Measurements from ENCODE around the gene RASSF8.

DNA sequence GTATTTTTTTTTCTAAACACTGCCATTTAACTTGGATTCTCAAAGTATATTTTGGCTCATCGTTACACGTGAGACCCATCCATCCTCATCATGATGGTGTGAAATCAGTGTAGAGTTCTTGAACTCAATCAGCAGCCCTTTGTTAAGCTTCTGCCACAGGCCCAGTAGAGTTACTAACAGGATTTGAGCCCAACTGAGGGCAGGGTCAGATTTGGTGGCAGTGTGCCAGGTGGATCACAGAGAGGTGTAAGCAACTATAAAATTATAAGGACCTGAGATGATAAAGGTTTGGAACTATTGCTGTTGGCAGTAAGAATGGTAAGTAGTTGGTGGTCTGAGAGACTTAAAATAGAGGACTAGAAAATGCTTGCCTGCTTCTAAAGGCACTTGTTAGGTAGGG is 72.8 kb downstream of the RASSF8 start:
- TF ChIP-seq, protein P1, sequence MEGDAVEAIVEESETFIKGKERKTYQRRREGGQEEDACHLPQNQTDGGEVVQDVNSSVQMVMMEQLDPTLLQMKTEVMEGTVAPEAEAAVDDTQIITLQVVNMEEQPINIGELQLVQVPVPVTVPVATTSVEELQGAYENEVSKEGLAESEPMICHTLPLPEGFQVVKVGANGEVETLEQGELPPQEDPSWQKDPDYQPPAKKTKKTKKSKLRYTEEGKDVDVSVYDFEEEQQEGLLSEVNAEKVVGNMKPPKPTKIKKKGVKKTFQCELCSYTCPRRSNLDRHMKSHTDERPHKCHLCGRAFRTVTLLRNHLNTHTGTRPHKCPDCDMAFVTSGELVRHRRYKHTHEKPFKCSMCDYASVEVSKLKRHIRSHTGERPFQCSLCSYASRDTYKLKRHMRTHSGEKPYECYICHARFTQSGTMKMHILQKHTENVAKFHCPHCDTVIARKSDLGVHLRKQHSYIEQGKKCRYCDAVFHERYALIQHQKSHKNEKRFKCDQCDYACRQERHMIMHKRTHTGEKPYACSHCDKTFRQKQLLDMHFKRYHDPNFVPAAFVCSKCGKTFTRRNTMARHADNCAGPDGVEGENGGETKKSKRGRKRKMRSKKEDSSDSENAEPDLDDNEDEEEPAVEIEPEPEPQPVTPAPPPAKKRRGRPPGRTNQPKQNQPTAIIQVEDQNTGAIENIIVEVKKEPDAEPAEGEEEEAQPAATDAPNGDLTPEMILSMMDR (IDR thresholded peaks at IDR 0.05; ENCODE audit: low read depth, low read length), result no peak
- no peak for TF ChIP-seq EZH2phosphoT487 (IDR thresholded peaks at IDR 0.05; ENCODE audit: low read depth)
